Transverse colon (tissue), 4 donors: Measurements from ENCODE around the gene VAX1. TPM values are rescaled to one million over a fixed set of nuclear protein-coding genes. Genes with fewer than 3 reads are reported as not detected.

ENCODE experiments used
- DNase-seq: peaks from one replicate; pipeline ENCODE4 v3.0.0-alpha.2; 2019
- H3K27ac ChIP-seq, 4 donors: fragments of 200-600 bp; sonication (generic); 2 replicates each; pipeline ENCODE4 v1.5.1; 2016 to 2018; ENCODE audit warnings: inconsistent platforms in 4 of 4
- H3K27me3 ChIP-seq: fragments of 200-600 bp; sonication (generic); 2 replicates; pipeline ENCODE4 v1.5.1; 2017; ENCODE audit warnings: inconsistent platforms
- H3K36me3 ChIP-seq, 4 donors: fragments of 200-600 bp; sonication (generic); 2 replicates each; pipeline ENCODE4 v1.5.1; 2017 to 2019; ENCODE audit warnings: inconsistent platforms in 4 of 4
- H3K4me1 ChIP-seq, 4 donors: fragments of 200-600 bp; sonication (generic); 2 replicates each; pipeline ENCODE4 v1.5.1; 2017 to 2020; ENCODE audit warnings: inconsistent platforms in 4 of 4
- H3K4me3 ChIP-seq, 4 donors: fragments of 200-600 bp; sonication (generic); 1 replicate in 1 of 4; 2 replicates in 3 of 4; pipeline versions ENCODE4 v1.5.1 to v1.6.1; 2017 to 2019; ENCODE audit warnings: inconsistent platforms in 4 of 4
- H3K9me3 ChIP-seq, 2 donors: fragments of 200-600 bp; sonication (generic); 2 replicates each; pipeline ENCODE4 v1.5.1; 2017 to 2019; ENCODE audit warnings: inconsistent platforms in 2 of 2
- EP300 ChIP-seq: sonication (generic); formaldehyde crosslinking; IDR thresholded peaks from one replicate; pipeline ENCODE4 v1.6.1; 2017; ENCODE audit warnings: antibody characterized with exemption, low read depth
- POLR2A ChIP-seq: fragments of 450-650 bp; IDR thresholded peaks from one replicate; pipeline ENCODE4 v1.6.1; 2016; ENCODE audit warnings: antibody characterized with exemption, mild to moderate bottlenecking, moderate library complexity
- POLR2AphosphoS5 ChIP-seq, 3 donors: sonication (generic); formaldehyde crosslinking; IDR thresholded peaks; one replicate each; pipeline ENCODE4 v1.6.1; 2016; ENCODE audit warnings: antibody characterized with exemption in 3 of 3
- WGBS, 2 donors: methylation state at CpG; one replicate each; pipeline ENCODE4 v1.1.5; 2018; ENCODE audit warnings: low coverage in 1 of 2; 5-methylcytosine and 5-hydroxymethylcytosine counted together
- in situ Hi-C, 4 donors: fragments of 200-750 bp; cut with MboI; loops; one replicate each; pipeline versions ENCODE4 v1.15.0 to v1.15.1; 2017; ENCODE audit warnings: low sequenced_read_pairs in 3 of 4, low pct_ligation_motif_present in 1 of 4, low pct_unique_long_range_greater_than_20kb in 1 of 4
- intact Hi-C: fragments of 100-400 bp; cut with DNase I; formaldehyde crosslinking; loops from one replicate; pipeline ENCODE4 v1.15.1; 2023; ENCODE audit warnings: low total_unique reads
- total RNA-seq, 4 donors: library from RNA; depleted of rRNA; stranded (reverse); fragments of >200 nt; gene quantifications; one replicate each; pipeline ENCODE4 v1.1.0, GENCODE V29; 2016
- TF ChIP-seq, protein P1 (sequence below), 5 experiments: fragments of 200-600 bp in 3 of 5; fragments of 450-650 bp in 2 of 5; sonication (generic) in 3 of 5; IDR thresholded peaks; 1 replicate in 2 of 5; 2 replicates in 3 of 5; pipeline ENCODE4 v1.5.1; 2016 to 2017; ENCODE audit warnings: antibody characterized with exemption in 5 of 5, inconsistent platforms in 3 of 5, mild to moderate bottlenecking in 2 of 5, moderate library complexity in 1 of 5

The VAX1 gene
- total RNA-seq, 4 donors from 2014 or later: not detected

DNA sequence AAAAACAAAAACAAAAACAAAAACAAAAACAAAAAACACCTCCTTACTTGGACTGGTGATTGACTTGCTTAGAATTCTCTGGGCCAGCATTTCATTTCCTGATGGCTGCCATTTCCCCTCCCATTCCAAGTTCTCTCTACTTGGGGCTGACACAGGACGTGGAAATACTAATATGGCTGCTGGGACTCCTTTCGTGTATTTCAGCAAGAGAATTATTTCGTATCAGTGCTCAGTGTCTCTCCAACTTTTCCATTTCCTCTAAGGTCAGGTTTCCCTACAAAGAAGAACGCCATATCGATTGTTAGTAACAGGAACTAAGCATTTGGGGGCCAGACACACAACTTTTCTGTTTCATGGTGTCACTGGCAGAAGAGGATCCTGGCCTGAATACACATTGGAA is 22.5 kb upstream of the VAX1 start:
- intact Hi-C loops (no loop called here), in situ Hi-C loops (loop anchor here in 2 of 4 donors (25.0 kb wide), 2 partner anchors 473 to 498 kb away; no protein-coding TSS in a partner anchor)
- Histone ChIP-seq H3K4me1 (peaks cover 13 to 28% (median 26%) of the 10 kb centered on the region in 4 donors), H3K27ac (no peak overlapping the region), H3K9me3 (no peaks in the 10 kb centered on the region), H3K4me3 (no peak overlapping the region), H3K27me3 (peaks cover 100% of the 10 kb centered on the region), H3K36me3 (no peaks in the 10 kb centered on the region)
- WGBS, 2 donors: 13 to 20% methylated on average over 5 of the region's 5 CpGs
- TF ChIP-seq EP300 (no peak), POLR2AphosphoS5 (IDR thresholded peaks at IDR 0.05) (no peak), POLR2A (no peak)
- TF ChIP-seq, protein P1, sequence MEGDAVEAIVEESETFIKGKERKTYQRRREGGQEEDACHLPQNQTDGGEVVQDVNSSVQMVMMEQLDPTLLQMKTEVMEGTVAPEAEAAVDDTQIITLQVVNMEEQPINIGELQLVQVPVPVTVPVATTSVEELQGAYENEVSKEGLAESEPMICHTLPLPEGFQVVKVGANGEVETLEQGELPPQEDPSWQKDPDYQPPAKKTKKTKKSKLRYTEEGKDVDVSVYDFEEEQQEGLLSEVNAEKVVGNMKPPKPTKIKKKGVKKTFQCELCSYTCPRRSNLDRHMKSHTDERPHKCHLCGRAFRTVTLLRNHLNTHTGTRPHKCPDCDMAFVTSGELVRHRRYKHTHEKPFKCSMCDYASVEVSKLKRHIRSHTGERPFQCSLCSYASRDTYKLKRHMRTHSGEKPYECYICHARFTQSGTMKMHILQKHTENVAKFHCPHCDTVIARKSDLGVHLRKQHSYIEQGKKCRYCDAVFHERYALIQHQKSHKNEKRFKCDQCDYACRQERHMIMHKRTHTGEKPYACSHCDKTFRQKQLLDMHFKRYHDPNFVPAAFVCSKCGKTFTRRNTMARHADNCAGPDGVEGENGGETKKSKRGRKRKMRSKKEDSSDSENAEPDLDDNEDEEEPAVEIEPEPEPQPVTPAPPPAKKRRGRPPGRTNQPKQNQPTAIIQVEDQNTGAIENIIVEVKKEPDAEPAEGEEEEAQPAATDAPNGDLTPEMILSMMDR (IDR thresholded peaks at IDR 0.05): no peak
- DNase-seq: no peak

DNA sequence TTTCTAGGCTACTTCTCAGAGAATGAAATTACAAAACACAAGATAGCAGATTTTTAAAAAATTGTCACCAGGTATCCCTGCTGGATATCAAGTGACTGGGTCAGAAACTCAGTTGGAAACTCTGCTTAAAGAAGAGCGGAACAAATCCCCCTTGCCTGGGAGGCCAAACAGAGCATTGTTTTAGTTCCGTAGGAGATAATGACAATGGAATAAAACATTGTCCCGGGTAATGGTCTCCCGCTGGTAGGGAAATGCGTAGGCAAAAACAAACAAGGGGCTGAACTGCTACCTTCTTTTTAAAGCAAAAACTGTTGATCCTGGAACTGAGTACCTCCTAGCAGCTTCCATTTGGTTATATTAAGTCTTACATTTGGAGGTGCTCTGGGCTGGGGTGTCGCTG is 21.3 kb upstream of the VAX1 start:
- Histone ChIP-seq H3K4me1 (peaks cover 13 to 18% (median 17%) of the 10 kb centered on the region in 4 donors), H3K27me3 (peaks cover 100% of the 10 kb centered on the region), H3K4me3 (no peak overlapping the region), H3K27ac (no peak overlapping the region), H3K9me3 (no peaks in the 10 kb centered on the region), H3K36me3 (no peaks in the 10 kb centered on the region)
- in situ Hi-C loops: loop anchor here in 2 of 4 donors (25.0 kb wide), 2 partner anchors 472 to 497 kb away; no protein-coding TSS in a partner anchor
- intact Hi-C loops: no loop called here
- DNase-seq: no peak
- 16 to 28% methylated on average over 5 to 6 of the region's 6 CpGs for WGBS, 2 donors
- TF ChIP-seq POLR2A (no peak), POLR2AphosphoS5 (IDR thresholded peaks at IDR 0.05) (no peak), EP300 (no peak)
- TF ChIP-seq, protein P1 (IDR thresholded peaks at IDR 0.05): no peak

DNA sequence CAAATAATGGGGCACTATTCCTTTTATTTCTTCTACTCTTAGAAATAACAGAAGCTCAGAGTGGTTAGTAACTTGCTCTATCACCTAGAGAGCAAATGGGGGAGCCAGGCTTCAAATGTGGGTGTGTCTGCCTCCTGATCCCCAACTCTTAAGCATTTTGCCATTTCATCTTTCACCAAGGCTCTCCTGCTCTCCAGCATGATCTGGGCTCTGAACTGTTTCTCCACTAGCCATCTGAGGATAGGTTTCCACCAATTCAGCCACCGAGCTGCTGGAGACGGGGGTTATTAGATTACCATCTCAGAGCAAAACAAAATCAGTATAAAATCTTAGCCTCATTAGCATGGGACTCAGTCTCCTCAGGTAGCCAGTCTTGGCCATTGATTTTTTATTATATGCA is 20.2 kb upstream of the VAX1 start:
- Histone ChIP-seq H3K36me3 (no peaks in the 10 kb centered on the region), H3K9me3 (no peaks in the 10 kb centered on the region), H3K27ac (no peak overlapping the region), H3K4me3 (no peak overlapping the region), H3K4me1 (peaks cover 9 to 13% (median 11%) of the 10 kb centered on the region in 4 donors), H3K27me3 (peaks cover 99% of the 10 kb centered on the region)
- 26 to 42% methylated on average over 2 of the region's 2 CpGs for WGBS, 2 donors
- no peak for DNase-seq
- in situ Hi-C loops: loop anchor here in 2 of 4 donors (25.0 kb wide), 2 partner anchors 471 to 496 kb away; no protein-coding TSS in a partner anchor
- TF ChIP-seq POLR2A (no peak), EP300 (no peak), POLR2AphosphoS5 (IDR thresholded peaks at IDR 0.05) (no peak)
- TF ChIP-seq, protein P1 (IDR thresholded peaks at IDR 0.05): no peak
- intact Hi-C loops: no loop called here

DNA sequence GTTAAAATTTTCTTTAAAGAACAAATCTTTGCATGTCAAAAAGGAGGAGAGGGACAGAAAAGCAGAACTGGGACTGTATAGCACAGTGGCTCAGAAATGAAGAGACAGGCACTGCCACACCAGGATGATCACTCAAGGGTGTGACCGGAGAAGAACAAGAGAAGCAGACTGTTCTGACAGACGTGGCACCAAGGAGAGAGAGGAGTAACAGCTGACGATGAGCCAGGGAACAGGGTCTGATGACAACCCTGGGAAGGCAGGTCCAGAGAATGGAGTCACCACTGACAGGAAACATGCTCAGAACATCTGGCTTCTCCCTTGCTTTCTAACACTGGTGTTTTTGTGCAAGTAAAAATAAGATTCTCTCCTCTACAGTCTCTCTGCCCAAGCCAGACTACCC is 14.6 kb upstream of the VAX1 start:
- Histone ChIP-seq H3K27ac (no peak overlapping the region), H3K4me1 (no peaks in the 10 kb centered on the region), H3K36me3 (no peaks in the 10 kb centered on the region), H3K27me3 (peaks cover 85% of the 10 kb centered on the region), H3K4me3 (no peak overlapping the region), H3K9me3 (no peaks in the 10 kb centered on the region)
- intact Hi-C loops (no loop called here), in situ Hi-C loops (loop anchor here in 2 of 4 donors (25.0 kb wide), 2 partner anchors 465 to 490 kb away; no protein-coding TSS in a partner anchor)
- TF ChIP-seq, protein P1 (IDR thresholded peaks at IDR 0.05): no peak
- TF ChIP-seq POLR2AphosphoS5 (IDR thresholded peaks at IDR 0.05) (no peak), EP300 (no peak), POLR2A (no peak)
- DNase-seq: no peak
- WGBS, 2 donors: 45% methylated on average over 3 of the region's 3 CpGs; no CpG with 5 or more reads in 1 of the 2 donors
